ENCODE data around the gene BCAT1.

Gene BCAT1

DNA sequence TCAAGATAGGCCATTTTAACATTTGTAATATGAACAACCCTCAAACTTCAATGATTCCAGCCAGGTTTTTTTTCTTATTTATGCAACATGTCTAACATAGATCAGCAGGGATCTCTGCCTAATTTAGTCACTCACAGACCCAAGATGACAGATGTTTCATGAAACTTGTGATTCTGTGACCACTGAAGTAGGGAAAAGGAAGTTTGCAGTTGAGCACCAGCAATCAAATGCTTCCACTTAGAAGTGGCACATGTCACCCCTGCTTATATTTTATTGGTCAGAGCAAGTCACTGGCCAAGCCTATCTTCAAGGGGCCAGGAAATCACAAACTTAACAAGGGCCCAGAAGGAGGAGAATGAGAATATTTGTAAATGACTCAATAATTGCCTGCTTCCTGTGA lies 150.6 kb downstream of the BCAT1 start:
- no peak for DNase-seq

GRCh38 chr12:24797901-24798300 lies 151.0 kb downstream of the BCAT1 start:
- DNase-seq = no peak

DNA sequence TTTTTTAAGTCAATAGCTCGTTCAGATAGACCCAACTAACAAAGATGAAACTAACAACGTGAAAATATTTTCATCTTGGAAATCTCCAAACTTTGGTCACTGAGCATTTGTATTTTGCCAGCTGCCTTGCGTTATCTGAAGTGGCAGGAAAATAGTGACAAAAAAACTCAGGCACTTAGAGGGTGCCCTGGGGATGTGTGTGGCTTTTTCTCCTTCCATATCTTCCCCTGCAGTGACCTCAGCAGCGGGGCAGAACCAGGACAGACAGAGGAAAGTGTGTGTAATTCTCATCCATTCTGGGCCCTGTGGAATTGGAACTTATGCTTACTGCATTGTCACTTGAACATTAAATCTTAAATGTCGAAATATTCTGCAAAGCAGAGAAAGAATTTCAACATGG lies 152.0 kb downstream of the BCAT1 start:
- no peak for DNase-seq

DNA sequence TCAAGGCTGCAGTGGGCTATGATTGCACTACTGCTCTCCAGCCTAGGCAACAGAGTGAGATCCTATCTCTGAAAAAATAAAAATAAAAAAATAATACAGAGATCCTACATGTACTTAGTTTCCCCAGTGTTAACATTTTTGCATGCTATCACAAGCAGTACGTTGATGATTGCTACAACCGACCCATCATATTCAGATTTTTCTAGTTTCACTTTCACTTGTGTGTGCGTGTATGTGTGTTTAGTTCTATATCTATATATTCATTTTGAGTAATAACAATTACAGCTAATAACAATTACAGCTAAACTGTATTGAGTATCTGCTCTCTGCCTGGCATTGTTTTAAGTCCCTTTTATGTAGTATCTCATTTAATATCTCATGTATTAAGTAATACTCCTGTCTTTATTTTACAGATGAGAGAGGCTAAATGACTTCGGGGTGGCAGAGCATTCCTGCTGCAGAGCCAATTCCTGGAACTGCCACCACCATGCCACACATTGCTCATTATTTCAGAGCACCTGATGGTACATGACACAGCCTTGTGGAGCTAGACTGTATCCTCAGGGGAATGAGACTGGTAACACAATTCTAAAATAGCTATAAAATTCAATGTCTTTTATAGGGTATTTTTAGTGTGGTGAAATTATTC lies 153.1 kb downstream of the BCAT1 start:
- no peak for DNase-seq

- DNase-seq = no peak
Measured at GRCh38 chr12:24791622-24792021, 157.3 kb downstream of the BCAT1 start.

- no peak for DNase-seq
Measured at GRCh38 chr12:24788886-24789285, 160.0 kb downstream of the BCAT1 start.

DNA sequence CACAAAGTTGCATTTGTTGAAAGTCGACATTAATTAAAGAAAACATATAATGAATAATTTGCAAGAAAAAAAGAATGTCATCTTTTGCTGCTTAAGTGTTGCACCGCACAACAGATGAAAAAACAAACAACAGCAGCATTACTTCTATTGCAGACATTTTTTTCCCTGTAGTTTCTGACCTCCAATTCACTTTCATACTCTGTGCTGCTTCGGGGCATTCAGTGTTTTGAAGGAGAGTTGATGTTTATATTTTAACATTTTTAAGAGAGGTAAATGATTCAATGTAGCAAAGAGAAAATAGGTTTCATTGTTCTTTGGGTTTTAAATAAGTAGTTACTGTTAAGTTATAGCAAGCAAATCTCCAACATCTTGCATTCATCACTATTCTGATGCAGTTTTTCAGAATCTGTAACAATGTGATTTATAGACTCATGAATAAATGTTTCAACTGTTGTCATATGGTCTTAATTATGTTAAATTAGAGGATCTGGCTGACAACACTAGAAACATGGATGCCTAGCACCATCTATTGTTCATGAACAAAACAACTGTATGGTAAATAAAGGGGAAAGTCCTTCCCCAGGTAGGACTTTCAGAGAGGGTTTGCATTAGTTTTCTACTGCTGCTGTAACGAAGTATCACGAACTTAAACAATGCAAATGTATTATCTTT lies 168.1 kb downstream of the BCAT1 start:
- DNase-seq = no peak

DNA sequence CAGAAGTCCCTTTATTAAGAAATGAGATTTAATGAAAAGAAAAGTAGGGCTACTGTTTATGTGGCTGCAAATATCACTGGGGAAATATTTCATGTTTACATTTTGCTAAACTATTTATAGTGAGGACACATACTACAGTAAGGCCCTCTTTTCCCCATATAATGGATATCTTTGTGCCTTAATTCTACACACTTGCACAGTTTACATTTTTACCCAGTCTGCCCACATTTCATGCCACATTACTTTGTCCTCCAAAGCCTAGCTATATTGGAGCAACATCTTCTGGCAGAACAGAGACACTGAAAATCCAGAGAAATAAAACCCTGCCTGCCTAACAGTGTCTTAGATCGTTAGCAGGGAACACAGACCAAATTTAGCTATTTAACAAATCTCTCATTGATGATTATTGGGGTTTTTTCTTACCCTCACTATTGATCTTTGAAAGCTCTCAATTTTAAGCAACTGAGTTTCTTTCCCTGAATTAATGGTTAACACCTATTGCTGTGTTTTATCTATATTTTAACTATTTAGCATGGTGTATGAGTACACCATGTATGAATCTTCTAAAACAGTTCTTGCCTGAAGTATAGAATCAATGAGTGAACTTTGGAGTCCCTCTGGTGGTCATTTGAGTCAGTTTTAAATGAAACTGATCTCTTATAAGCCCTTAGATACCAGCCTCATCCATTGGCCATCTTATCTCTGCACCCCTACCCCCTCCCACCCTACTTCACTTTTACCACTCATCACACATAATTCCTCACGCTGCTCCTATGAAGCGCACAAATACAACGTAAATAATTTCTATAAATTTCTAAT lies 170.2 kb downstream of the BCAT1 start:
- DNase-seq = peak; percentile 4

DNA sequence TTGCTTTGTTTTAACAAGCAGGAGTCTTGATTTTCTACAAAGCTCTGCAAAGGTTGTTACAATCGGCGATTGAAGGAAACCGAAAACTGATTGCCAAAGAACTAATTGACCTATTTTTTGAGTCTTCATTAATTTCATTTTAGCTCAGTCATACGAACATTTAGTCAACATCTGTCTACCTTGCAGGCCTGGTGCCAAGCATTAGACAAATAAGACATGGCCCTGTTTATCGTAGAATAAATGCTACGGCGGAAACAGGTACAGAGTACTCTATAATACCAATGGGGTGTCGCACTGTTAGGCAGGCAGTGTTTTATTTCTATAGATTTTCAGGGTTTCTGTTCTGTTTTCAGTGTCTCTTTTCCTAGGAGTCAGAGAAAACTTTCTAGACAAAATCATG lies 171.5 kb downstream of the BCAT1 start:
- no peak for DNase-seq

DNA sequence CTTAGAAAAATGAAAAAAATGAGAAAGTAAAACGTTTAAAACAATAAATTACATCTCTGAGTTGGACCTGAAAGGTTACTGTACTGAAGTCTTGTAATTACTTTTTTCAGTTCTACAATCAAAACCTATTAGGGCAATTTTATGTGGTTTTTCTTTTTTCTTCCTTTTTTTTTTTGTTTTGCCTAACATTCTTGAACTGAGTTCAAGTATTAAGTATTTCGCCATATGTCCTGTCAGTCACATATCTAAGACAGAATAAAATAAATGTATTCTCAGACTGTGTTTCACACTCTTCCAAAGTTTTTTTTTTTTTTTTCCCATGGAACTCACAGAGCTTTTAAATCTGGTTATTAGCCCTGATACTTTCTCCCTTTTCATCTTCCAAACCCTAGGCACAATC lies 172.0 kb downstream of the BCAT1 start:
- no peak for DNase-seq

- no peak for DNase-seq
Measured at GRCh38 chr12:24775073-24775472, 173.8 kb downstream of the BCAT1 start.

GRCh38 chr12:24773996-24774395 lies 174.9 kb downstream of the BCAT1 start:
- DNase-seq = no peak

GRCh38 chr12:24772813-24773212 lies 176.1 kb downstream of the BCAT1 start:
- no peak for DNase-seq

GRCh38 chr12:24770821-24771220 lies 178.1 kb downstream of the BCAT1 start:
- no peak for DNase-seq

DNA sequence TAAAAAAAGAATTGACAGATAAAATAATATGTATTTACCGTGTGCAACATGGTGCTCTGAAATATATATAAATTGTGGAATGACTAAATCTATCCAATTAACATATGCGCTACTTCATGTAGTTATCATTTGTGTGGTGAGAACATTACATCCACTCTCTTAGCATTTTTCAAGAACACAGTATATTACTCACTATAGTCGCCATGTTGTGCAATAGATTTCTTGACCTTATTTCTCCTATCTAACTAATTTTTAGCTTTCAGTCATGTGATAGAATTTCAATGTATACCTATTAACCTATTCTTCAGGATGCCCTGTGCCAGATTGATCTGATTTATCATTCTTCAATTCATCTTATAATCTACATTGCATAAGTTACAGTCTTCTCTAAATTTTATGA lies 178.6 kb downstream of the BCAT1 start:
- DNase-seq = no peak

- DNase-seq = no peak
Measured at GRCh38 chr12:24769682-24770081, 179.2 kb downstream of the BCAT1 start.

DNA sequence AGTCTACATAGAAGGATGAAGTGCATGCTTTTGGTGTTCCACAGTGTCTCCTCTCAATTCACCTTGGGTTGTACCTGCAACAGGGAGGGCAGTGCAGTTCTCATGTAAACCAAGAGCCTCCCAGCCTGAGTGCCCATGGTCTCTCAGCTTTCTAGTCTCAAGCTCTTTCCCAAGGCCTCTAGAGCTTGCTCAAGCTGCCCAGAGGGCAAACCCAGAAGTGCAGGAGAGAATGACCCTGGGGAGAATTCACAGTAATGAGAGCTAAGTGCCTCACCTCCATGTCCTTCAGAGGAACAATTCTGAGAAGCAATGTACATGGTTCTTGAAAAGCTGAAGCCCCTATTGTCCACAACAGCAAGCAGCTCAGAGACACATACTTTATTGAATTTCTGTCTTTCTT lies 180.5 kb downstream of the BCAT1 start:
- DNase-seq = no peak

DNA sequence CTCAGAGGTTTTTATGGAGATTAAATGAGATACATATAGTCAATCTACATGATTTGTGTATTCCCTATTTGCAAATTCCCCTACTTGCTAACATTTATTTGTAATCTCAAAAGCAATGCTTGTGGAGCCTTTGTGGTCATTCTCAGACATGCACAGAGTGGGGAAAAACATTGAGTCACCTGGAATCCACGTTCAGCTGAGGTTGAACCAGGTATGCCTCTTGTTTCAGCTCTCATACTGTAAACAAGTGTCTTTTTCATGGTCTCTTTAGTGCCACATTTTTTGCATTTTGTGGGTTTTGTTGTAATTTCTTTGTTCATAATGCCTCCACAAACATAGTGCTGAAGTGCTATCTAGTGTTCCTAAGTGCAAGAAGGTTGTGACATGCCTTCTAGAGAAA lies 181.9 kb downstream of the BCAT1 start:
- DNase-seq = no peak

DNA sequence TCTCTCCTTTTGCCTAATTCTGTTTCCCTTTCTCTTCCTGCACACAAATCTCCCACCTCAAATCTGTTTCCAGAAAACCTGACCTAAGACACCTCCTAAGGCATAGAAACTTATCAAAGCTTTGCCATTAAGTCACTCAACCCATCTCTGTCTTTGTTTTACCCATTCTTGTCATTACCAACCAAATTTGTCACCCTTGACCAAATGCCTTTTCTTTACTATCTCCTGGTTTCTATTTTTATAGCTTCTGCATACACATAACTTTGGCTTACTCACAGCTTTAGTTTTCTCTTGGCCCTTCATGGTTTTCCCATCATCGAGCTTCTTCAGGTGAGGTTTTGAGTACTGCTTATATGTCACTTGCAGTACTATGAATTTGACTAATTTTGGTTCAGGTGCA lies 184.2 kb downstream of the BCAT1 start:
- no peak for DNase-seq

DNA sequence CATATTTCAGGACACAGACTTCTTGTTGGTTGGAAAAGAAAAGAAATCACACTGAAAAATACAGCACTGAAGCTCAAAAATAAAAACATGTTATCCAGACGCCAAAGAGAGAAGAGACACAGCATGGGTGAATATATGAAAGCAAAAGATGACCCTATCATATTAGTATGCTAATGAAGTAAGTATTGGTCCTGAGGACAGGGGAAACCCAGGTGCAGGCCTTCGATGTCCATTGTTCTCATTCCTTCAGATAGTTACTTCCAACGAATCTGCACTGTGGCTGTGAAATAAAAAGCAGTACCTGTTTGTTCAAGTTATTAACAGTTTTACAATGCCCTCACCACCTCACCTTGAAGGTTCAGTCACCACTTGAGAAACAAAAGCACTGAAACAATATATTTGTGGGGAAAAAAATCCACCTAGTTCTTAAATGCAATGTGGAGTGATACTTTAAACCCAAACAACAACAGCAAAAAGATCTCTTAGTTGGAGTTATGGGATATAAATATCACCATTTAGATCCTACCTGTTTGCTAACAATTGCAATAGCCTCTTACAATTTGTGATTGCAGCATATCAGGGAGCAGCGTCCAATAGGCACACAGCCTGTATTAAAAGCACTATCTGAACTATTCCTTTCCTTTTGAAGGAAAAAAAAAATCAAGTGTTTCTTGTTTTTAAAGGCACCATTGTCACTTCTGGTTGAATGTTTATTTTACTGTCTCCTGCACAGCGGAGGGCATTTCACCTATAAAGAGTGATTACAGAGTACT lies 188.1 kb downstream of the BCAT1 start:
- DNase-seq = no peak

- no peak for DNase-seq
Measured at GRCh38 chr12:24760162-24760561, 188.7 kb downstream of the BCAT1 start.
